A549 treated with AZD2906 at 1 μM for 4 hours (cell line): ENCODE measurements around the gene OR5AU1. TPM values are rescaled to one million over a fixed set of nuclear protein-coding genes. Genes with fewer than 3 reads are reported as not detected.

Experiments
- total RNA-seq: library from RNA; stranded (reverse); fragments of 200-300 nt; extraction: Qiagen RNA extraction; gene quantifications from 5 replicates; pipeline ENCODE4 v1.2.3, GENCODE V29; 2022

OR5AU1 gene
- total RNA-seq, result not detected in 5 replicates

GRCh38 chr14:21155963-21156362 lies at the start of gene OR5AU1:
TSS of gene OR5AU1 (minus strand) at chr14:21156063. CDS start at chr14:21155872, 191 bp downstream.

Other genes with a start within 250 kb of the OR5AU1 start
- not detected in 5 replicates for gene RNASE2, start 200.6 kb downstream of the OR5AU1 start, total RNA-seq
- gene METTL17, start 166.1 kb downstream of the OR5AU1 start, total RNA-seq, result 67.6 to 74.8 TPM (median 70.6 TPM) in 5 replicates
- 0.05 TPM in 1 of 5 replicates, not detected in the others for gene SLC39A2, start 156.8 kb downstream of the OR5AU1 start, total RNA-seq
- 2.5 to 3.8 TPM (median 2.6 TPM) in 5 replicates for gene NDRG2, start 131.0 kb downstream of the OR5AU1 start, total RNA-seq
- gene TPPP2, start 125.8 kb downstream of the OR5AU1 start, total RNA-seq, result not detected in 5 replicates
- not detected in 5 replicates for gene RNASE13, start 121.3 kb downstream of the OR5AU1 start, total RNA-seq
- gene RNASE7, start 113.7 kb downstream of the OR5AU1 start, total RNA-seq, result not detected in 5 replicates
- not detected in 5 replicates for gene RNASE8, start 98.2 kb downstream of the OR5AU1 start, total RNA-seq
- gene ARHGEF40, start 85.8 kb downstream of the OR5AU1 start, total RNA-seq, result 7.0 to 10.6 TPM (median 8.9 TPM) in 5 replicates
- gene ZNF219, start 57.4 kb downstream of the OR5AU1 start, total RNA-seq, result 18.0 to 29.6 TPM (median 28.1 TPM) in 5 replicates
- gene TMEM253, start 55.0 kb downstream of the OR5AU1 start, total RNA-seq, result 0.44 to 1.1 TPM (median 0.65 TPM) in 5 replicates
- gene HNRNPC, start 113.4 kb upstream of the OR5AU1 start, total RNA-seq, result 730 to 1,057 TPM (median 765 TPM) in 5 replicates
- 0.10 to 0.31 TPM (median 0.18 TPM) in 5 replicates for gene RPGRIP1, start 124.0 kb upstream of the OR5AU1 start, total RNA-seq
- gene SUPT16H, start 228.0 kb upstream of the OR5AU1 start, total RNA-seq, result 89.8 to 120 TPM (median 93.0 TPM) in 5 replicates